K562 treated with DMSO at 1 percent for 12 hours (cell line): ENCODE results near the gene EPHB6. TPM values are rescaled to one million over a fixed set of nuclear protein-coding genes. Genes with fewer than 3 reads are reported as not detected.

Experiments
- total RNA-seq: library from RNA; unstranded; fragments of 300-600 nt; gene quantifications from 2 replicates; pipeline ENCODE4 v1.2.3, GENCODE V29; 2022; ENCODE audit not compliant: insufficient read depth

EPHB6 gene
- 5.1 and 6.2 TPM in 2 replicates for total RNA-seq

GRCh38 chr7:142854372-142855113 is at the start of gene EPHB6:
EPHB6 (plus strand) TSS chr7:142855076; CDS start chr7:142863228, 8,152 bp downstream.

GRCh38 chr7:142885311-142886230 is 30.7 kb downstream of the EPHB6 start, which contains the start of gene TRPV6:
TRPV6 (minus strand) TSS chr7:142885745.

Other genes with a start within 250 kb of the EPHB6 start
- not detected in 2 replicates for gene PRSS1, start 105.6 kb upstream of the EPHB6 start, total RNA-seq
- 3.2 and 3.9 TPM in 2 replicates for gene PRSS2, start 84.1 kb upstream of the EPHB6 start, total RNA-seq
- 1.2 and 3.6 TPM in 2 replicates for gene TRPV6, start 30.7 kb downstream of the EPHB6 start, total RNA-seq
- gene TRPV5, start 78.7 kb downstream of the EPHB6 start, total RNA-seq: not detected in 2 replicates
- gene LLCFC1, start 84.4 kb downstream of the EPHB6 start, total RNA-seq: 1.6 TPM in 1 of 2 replicates, not detected in the other
- gene KEL, start 107.3 kb downstream of the EPHB6 start, total RNA-seq: 14.4 and 35.9 TPM in 2 replicates
- not detected in 2 replicates for gene OR9A2, start 172.1 kb downstream of the EPHB6 start, total RNA-seq
- not detected in 2 replicates for gene OR6V1, start 197.3 kb downstream of the EPHB6 start, total RNA-seq